SH-SY5Y (cell line): ENCODE results near the gene PRKCB.

Experiments
- GATA2 ChIP-seq: IDR thresholded peaks from 2 replicates; pipeline ENCODE4 v1.6.1; 2011; ENCODE audit warnings: mild to moderate bottlenecking, low read depth, low read length
- GATA3 ChIP-seq: IDR thresholded peaks from 2 replicates; pipeline ENCODE4 v1.6.1; 2011; ENCODE audit warnings: low read depth, mild to moderate bottlenecking, low read length, moderate library complexity

DNA sequence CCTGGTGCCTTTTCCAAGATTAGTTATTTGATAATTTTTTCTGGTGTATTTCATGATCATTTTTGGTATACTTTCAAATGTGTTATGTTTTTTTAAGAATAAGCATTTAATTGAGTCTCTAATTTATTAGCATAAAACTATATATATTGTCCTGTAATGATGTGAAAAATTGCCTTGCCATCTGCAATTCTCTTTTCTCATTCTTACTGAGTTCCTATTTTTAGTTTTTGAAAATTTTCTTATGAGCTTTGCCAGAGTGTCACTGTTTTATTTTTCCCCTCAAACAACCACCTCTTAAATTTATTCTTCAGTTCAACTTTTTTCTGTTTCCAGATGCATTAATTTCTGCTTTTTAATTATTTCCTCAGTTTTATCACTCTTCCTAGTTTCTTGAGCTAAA is 59.3 kb downstream of the PRKCB start:
- TF ChIP-seq GATA3 (no peak), GATA2 (no peak)
